K562 (cell line): ENCODE results near the gene RCC1. TPM values are rescaled to one million over a fixed set of nuclear protein-coding genes. Genes with fewer than 3 reads are reported as not detected.
"Not testable (repeated sequence)": the region's sequence is repeated elsewhere in the genome, so short reads cannot be mapped to it uniquely, and the experiment has no call there.

Source experiments
- ATAC-seq: fragments of 200-7000 bp; cut with Tn5 transposase; 3 replicates; pipeline ENCODE4 v1.9.1; 2020; ENCODE audit warnings: moderate library complexity
- BruUV-seq: library from RNA; stranded (reverse); fragments of 400-500 nt; replicated peaks from 2 replicates; lab custom pipeline; 2021; lab: Mats Ljungman, UMichigan
- CTCF ChIA-PET: fragments of 300-600 bp; formaldehyde crosslinking; extraction: SDS; loops from one replicate; lab custom pipeline; 2021; ENCODE audit warnings: low intra/inter-chr PET ratio; lab: Yijun Ruan, JAX
- POLR2A ChIA-PET: fragments of 300-600, 350-650 bp; sonication (Branson Sonifier 250); formaldehyde crosslinking; extraction: SDS; loops from one replicate; lab custom pipeline; 2021; ENCODE audit warnings: antibody characterized with exemption, inconsistent platforms; lab: Yijun Ruan, JAX
- DNase-seq, 4 experiments: peaks; one replicate each; pipeline versions ENCODE4 v3.0.0 to v3.0.0-alpha.2; 2011 to 2018; ENCODE audit warnings: low spot score in 3 of 4, mixed read lengths in 3 of 4; ENCODE audit errors: extremely low read depth in 1 of 4
- FAIRE-seq: peaks from 2 replicates; lab custom pipeline; 2011; peaks lifted over from hg19 to GRCh38; lab: Jason Lieb, UNC
- H2AFZ ChIP-seq: 2 replicates; pipeline ENCODE4 v1.6.0; 2011; ENCODE audit warnings: low read depth, low read length, control low read depth, inconsistent platforms
- H3K27ac ChIP-seq: fragments of 200-600 bp; 3 replicates; pipeline ENCODE4 v1.8.0; 2011; ENCODE audit warnings: low read depth, mild to moderate bottlenecking, control low read depth, inconsistent platforms, low read length, moderate library complexity, mixed read lengths; ENCODE audit errors: extremely low read depth
- H3K27me3 ChIP-seq, 2 experiments: fragments of 300-600 bp in 1 of 2; 2 replicates in 1 of 2; 3 replicates in 1 of 2; pipeline versions ENCODE4 v1.6.0 to v1.8.0; 2011; ENCODE audit warnings: inconsistent platforms in 2 of 2, low read length in 2 of 2, mild to moderate bottlenecking in 1 of 2, mixed read lengths in 1 of 2, moderate library complexity in 1 of 2; ENCODE audit not compliant: control insufficient read depth in 2 of 2, insufficient read depth in 2 of 2
- H3K36me3 ChIP-seq: fragments of 300-600 bp; 3 replicates; pipeline ENCODE4 v1.8.0; 2011; ENCODE audit warnings: mild to moderate bottlenecking, low read length, inconsistent platforms; ENCODE audit not compliant: control insufficient read depth, insufficient read depth
- H3K4me1 ChIP-seq, 2 experiments: fragments of 200-600 bp in 1 of 2; replicated peaks in 1 of 2; 2 replicates in 1 of 2; 3 replicates in 1 of 2; pipeline versions ENCODE4 v1.5.1 to v1.8.0; 2011; ENCODE audit warnings: inconsistent platforms in 2 of 2, low read length in 2 of 2, mild to moderate bottlenecking in 1 of 2, mixed read lengths in 1 of 2, moderate library complexity in 1 of 2; ENCODE audit not compliant: control insufficient read depth in 2 of 2, insufficient read depth in 2 of 2
- H3K4me2 ChIP-seq: 2 replicates; pipeline ENCODE4 v1.6.1; 2011; ENCODE audit warnings: low read length, control low read depth, inconsistent platforms, mixed read lengths; ENCODE audit not compliant: insufficient read depth
- H3K4me3 ChIP-seq: fragments of 200-600 bp; sonication (generic), shearing (Covaris generic); 2 replicates; pipeline ENCODE4 v1.5.1; 2016; ENCODE audit warnings: control low read depth, inconsistent platforms
- H3K79me2 ChIP-seq: fragments of 200-600 bp; 3 replicates; pipeline ENCODE4 v1.8.0; 2011; ENCODE audit warnings: low read length, inconsistent platforms; ENCODE audit not compliant: control insufficient read depth, insufficient read depth
- H3K9ac ChIP-seq, 2 experiments: 2 replicates each; pipeline versions ENCODE4 v1.6.0 to v1.6.1; 2011; ENCODE audit warnings: low read depth in 2 of 2, low read length in 2 of 2, control low read depth in 1 of 2, inconsistent platforms in 1 of 2, mild to moderate bottlenecking in 1 of 2, mixed read lengths in 1 of 2; ENCODE audit not compliant: insufficient read depth in 1 of 2
- H3K9me1 ChIP-seq: one replicate; pipeline ENCODE4 v1.6.0; 2011; ENCODE audit warnings: inconsistent platforms, mild to moderate bottlenecking, low read length, moderate library complexity; ENCODE audit not compliant: control insufficient read depth, insufficient read depth
- H3K9me3 ChIP-seq: replicated peaks from 2 replicates; pipeline ENCODE4 v1.5.1; 2011; ENCODE audit warnings: low read depth, low read length, inconsistent platforms; ENCODE audit not compliant: control insufficient read depth, insufficient read depth
- H4K20me1 ChIP-seq: replicated peaks from 2 replicates; pipeline ENCODE4 v1.6.1; 2011; ENCODE audit warnings: low read length, inconsistent platforms, mixed read lengths; ENCODE audit not compliant: control insufficient read depth, insufficient read depth
- CEBPB ChIP-seq: fragments of 450-650 bp; IDR thresholded peaks from 2 replicates; pipeline ENCODE4 v1.6.1; 2016; ENCODE audit warnings: missing genetic modification characterization, missing compliant biosample characterization
- EP400 ChIP-seq: fragments of 450-650 bp; IDR thresholded peaks from 2 replicates; pipeline ENCODE4 v1.6.1; 2017; ENCODE audit warnings: antibody characterized with exemption, mild to moderate bottlenecking, moderate library complexity
- TEAD1 ChIP-seq, 2 experiments: fragments of 450-650 bp in 1 of 2; sonication (generic) in 1 of 2; formaldehyde crosslinking; IDR thresholded peaks; 2 replicates each; pipeline versions ENCODE4 v1.4.0 to v1.8.0; 2020 to 2022; ENCODE audit warnings: mild to moderate bottlenecking in 2 of 2, missing genetic modification reagents in 1 of 2
- ZNF121 ChIP-seq: sonication (generic); formaldehyde crosslinking; conservative IDR thresholded peaks from 2 replicates; pipeline ENCODE4 v1.8.0; 2022; ENCODE audit warnings: missing genetic modification reagents
- WGBS: fragments of 100-300 bp; shearing (Covaris generic); methylation state at CpG from one replicate; pipeline ENCODE4 v1.1.6; 2016; ENCODE audit warnings: low coverage, mixed read lengths; ENCODE audit not compliant: insufficient coverage; ENCODE audit errors: missing lambda C conversion rate; 5-methylcytosine and 5-hydroxymethylcytosine counted together
- in situ Hi-C: fragments of 300-500 bp; cut with MboI; formaldehyde crosslinking; loops from 4 replicates; pipeline ENCODE4 v1.15.0; 2018; ENCODE audit warnings: inconsistent platforms, mixed read lengths
- intact Hi-C: fragments of 100-400 bp; cut with micrococcal nuclease; formaldehyde crosslinking; loops from 2 replicates; pipeline ENCODE4 v1.14.2; 2022
- polyA plus RNA-seq, 8 experiments: library from polyadenylated mRNA; depleted of rRNA in 4 of 8; stranded (reverse) in 5 of 8; unstranded in 3 of 8; fragments of >200 nt; fragmentation: Nextera tagmentation in 2 of 8; fragmentation: Illumina TruSeq in 1 of 8; extraction: Ambion mirVana in 2 of 8; extraction: Trizol in 1 of 8; gene quantifications; 2 replicates each; pipeline versions ENCODE4 v1.2.1 to v1.2.3, GENCODE V29; 2011 to 2014; ENCODE audit warnings: inconsistent platforms in 1 of 8, missing spikeins in 1 of 8
- total RNA-seq, 7 experiments: library from RNA; depleted of rRNA in 6 of 7; stranded (reverse); fragments of >200 nt in 6 of 7; fragmentation: Illumina TruSeq in 2 of 7; extraction: Trizol in 2 of 7; gene quantifications; 2 replicates each; pipeline versions ENCODE4 v1.2.1 to v1.2.3, GENCODE V29; 2011 to 2021; ENCODE audit warnings: low replicate concordance in 1 of 7

RCC1 gene
- total and polyA plus RNA-seq, 9 of the 15 experiments (the other 6 are each of a cell fraction or from before 2014, with no cell fraction given): 16.4 to 202 (median 107) TPM

DNA sequence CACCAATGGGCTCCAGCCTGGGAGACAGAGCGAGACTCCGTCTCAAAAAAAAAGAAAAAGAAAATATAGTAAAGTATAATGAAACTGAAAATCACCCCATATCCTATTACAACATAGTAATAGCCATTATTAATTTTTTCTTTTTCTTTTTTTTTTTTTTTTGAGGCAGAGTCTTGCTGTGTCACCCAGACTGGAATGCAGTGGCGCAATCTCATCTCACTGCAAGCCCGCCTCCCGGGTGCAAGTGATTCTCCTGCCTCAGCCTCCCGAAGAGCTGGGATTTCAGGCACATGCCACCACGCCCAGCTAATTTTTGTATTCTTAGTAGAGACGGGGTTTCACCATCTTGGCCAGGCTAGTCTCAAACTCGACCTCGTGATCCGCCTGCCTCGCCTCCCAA, 67.0 kb downstream of the RCC1 start:
- H2AFZ ChIP-seq, H3K9me1 ChIP-seq, DNase-seq, H3K27ac ChIP-seq, ATAC-seq, H3K4me1 ChIP-seq, H3K27me3 ChIP-seq, H3K4me2 ChIP-seq, H4K20me1 ChIP-seq, FAIRE-seq, in situ Hi-C loops, H3K4me3 ChIP-seq, intact Hi-C loops, H3K9ac ChIP-seq, H3K9me3 ChIP-seq, BruUV-seq, H3K79me2 ChIP-seq: not testable (repeated sequence)
- H3K36me3 ChIP-seq: peaks cover 60% of the 10 kb centered on the region
- CTCF ChIA-PET: interaction anchor here (0.7 kb wide), 1 partner anchor 167 kb away, joined by 5 read pairs; no protein-coding TSS in a partner anchor
- peak; percentile 28; the same call in 1 of the 2 replicates for TF ChIP-seq CEBPB (tag)
- 0 out of 4 replicates have a peak, but pooled peaks of 1 of the 2 experiments have one; percentile 35 for TF ChIP-seq TEAD1 (CRISPR knock-in tag; IDR thresholded peaks at IDR 0.05)
- POLR2A ChIA-PET: interaction anchor here (6.4 kb wide), 1 partner anchor 8 kb away, joined by 119 read pairs; no protein-coding TSS in a partner anchor
- WGBS: 87% methylated on average over 11 of the region's 12 CpGs

DNA sequence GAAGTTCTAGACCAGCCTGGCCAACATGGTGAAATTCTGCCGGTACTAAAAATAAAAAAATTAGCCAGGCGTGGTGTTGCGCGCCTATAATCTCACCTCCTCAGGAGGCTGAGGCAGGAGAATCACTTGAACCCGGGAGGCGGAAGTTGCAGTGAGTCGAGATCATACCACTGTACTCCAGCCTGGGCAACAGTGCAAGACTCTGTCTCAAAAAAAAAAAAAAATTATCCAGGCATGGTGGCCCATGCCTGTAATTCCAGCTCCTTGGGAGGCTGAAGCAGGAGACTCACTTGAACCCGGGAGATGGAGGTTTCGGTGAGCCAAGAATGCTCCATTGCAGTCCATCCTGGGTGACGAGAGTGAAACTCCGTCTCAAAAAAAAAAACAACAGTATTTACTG, 67.7 kb downstream of the RCC1 start:
- Histone ChIP-seq H3K27ac (no peak overlapping the region), H2AFZ (no peak overlapping the region), H3K36me3 (peaks cover 60% of the 10 kb centered on the region), H3K4me2 (no peak overlapping the region), H3K9me3 (no peaks in the 10 kb centered on the region), H3K27me3 (no peaks in the 10 kb centered on the region), H4K20me1 (peaks cover 7% of the 10 kb centered on the region; the same call in 1 of the 2 replicates), H3K79me2 (peaks cover under 1% of the 10 kb centered on the region; the same call in 1 of the 3 replicates), H3K4me3 (no peak overlapping the region), H3K9me1 (peaks cover under 1% of the 10 kb centered on the region), H3K4me1 (no peaks in the 10 kb centered on the region), H3K9ac (no peak overlapping the region)
- ChIA-PET CTCF (no interaction called here), POLR2A (interaction anchor here (6.4 kb wide), 1 partner anchor 7 kb away, joined by 119 read pairs; no protein-coding TSS in a partner anchor)
- 93% methylated on average over 11 of the region's 11 CpGs for WGBS
- intact Hi-C loops (no loop called here), in situ Hi-C loops (no loop called here)
- FAIRE-seq: no peak
- no TSS peak for BruUV-seq
- ATAC-seq: no peak
- TF ChIP-seq ZNF121 (CRISPR knock-in tag) (peak; percentile 60), EP400 (no peak)
- DNase-seq: no peak
